ENCODE measurements around the gene NHP2. TPM values are rescaled to one million over a fixed set of nuclear protein-coding genes. Genes with fewer than 3 reads are reported as not detected.

Gene NHP2
- total RNA-seq, 4 donors from 2014 or later = 28.1 to 116 (median 96.7) TPM

DNA sequence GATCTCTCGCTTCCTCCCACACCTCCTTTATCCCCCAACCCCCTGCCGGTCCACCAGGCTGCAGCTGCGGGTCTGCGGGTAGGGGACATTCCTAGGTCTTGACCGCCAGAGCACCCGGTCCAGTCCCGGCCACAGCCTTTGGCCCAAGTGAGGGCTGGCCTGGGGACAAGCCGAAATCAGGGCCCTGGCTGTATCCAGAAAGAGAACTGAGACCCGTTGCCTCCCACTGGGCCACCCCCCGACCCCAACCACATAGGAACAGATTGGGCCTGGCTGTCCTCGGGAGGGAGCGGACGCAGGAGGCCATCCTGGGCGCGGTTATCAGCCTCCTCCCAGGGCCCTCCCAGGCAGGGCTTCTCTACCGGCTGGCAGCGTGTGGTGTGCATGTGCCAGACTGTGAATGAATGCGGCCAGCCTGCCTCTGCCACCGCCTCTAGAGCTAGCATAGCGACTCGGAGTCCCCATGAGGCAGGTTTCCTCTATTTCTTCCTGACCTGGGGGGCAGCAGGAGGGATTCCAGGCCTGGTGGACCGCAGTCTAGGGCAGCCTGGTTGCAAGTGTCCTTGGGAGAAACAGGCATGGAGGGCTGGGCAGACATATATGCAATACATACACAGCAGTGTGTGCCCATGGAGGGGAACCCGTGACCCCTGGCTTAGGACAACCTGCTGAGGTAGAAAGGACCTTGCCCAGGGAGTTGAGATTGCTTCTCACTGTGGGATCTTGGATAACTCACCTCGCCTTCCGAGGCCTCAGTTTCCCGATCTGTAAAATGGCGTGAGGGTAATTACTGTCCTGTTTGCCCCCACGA is 39.2 kb downstream of the NHP2 start:
- WGBS, 2 donors (ENCODE audit: low coverage in 1 of 2) = 18% methylated on average over 17 of the region's 28 CpGs; no CpG with 5 or more reads in 1 of the 2 donors
- peaks cover 61% of the 10 kb centered on the region for H3K27me3 ChIP-seq
- peak; percentile 45 for DNase-seq
- in situ Hi-C loops (cut with MboI; ENCODE audit: low pct_ligation_motif_present in 1 of 4, low pct_unique_long_range_greater_than_20kb in 1 of 4, low sequenced_read_pairs in 3 of 4) = no loop called here
- H3K36me3 ChIP-seq = no peaks in the 10 kb centered on the region
- no peaks in the 10 kb centered on the region for H3K9me3 ChIP-seq
- TF ChIP-seq POLR2A (IDR thresholded peaks at IDR 0.05) = no peak
- TF ChIP-seq POLR2AphosphoS5 (IDR thresholded peaks at IDR 0.05) = no peak
- TF ChIP-seq EP300 (IDR thresholded peaks at IDR 0.05; ENCODE audit: low read depth) = no peak
- TF ChIP-seq, protein P1, sequence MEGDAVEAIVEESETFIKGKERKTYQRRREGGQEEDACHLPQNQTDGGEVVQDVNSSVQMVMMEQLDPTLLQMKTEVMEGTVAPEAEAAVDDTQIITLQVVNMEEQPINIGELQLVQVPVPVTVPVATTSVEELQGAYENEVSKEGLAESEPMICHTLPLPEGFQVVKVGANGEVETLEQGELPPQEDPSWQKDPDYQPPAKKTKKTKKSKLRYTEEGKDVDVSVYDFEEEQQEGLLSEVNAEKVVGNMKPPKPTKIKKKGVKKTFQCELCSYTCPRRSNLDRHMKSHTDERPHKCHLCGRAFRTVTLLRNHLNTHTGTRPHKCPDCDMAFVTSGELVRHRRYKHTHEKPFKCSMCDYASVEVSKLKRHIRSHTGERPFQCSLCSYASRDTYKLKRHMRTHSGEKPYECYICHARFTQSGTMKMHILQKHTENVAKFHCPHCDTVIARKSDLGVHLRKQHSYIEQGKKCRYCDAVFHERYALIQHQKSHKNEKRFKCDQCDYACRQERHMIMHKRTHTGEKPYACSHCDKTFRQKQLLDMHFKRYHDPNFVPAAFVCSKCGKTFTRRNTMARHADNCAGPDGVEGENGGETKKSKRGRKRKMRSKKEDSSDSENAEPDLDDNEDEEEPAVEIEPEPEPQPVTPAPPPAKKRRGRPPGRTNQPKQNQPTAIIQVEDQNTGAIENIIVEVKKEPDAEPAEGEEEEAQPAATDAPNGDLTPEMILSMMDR (IDR thresholded peaks at IDR 0.05) = no peak
- peak overlapping the region in 3 of 4 donors; percentile 34 to 64 (median 41) for H3K27ac ChIP-seq
- H3K4me1 ChIP-seq = peaks cover 8 to 37% (median 21%) of the 10 kb centered on the region in 4 donors
- intact Hi-C loops (cut with DNase I; ENCODE audit: low total_unique reads) = no loop called here
- peak overlapping the region in 2 of 4 donors; percentile 48 to 50 for H3K4me3 ChIP-seq

DNA sequence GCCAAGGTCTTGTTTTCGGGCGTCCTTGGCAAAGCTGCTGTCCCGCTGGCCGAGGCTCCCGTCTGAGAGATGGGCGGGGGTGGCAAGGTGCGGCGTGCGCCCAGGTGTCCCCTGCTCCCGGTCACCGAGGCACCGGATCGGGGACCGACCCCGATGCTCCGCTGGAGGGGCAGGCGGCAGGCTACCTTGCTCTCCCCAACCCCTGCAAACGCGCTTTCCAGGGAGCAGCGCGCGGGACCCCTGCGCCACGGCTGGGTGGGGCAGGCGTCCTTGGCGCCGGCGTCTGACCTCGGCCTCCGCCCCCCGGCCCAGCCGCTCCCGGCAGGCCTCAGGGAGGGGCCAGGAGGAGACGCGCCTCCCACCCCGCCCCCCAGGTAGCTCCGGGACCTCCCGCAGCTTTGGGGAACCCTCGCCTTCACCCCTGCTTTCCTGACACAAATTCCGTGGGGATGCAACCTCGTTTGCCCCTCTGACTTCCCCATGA is 39.8 kb downstream of the NHP2 start:
- peaks cover 61% of the 10 kb centered on the region for H3K27me3 ChIP-seq
- H3K36me3 ChIP-seq = no peaks in the 10 kb centered on the region
- WGBS, 2 donors (ENCODE audit: low coverage in 1 of 2) = 1% methylated on average over 13 of the region's 41 CpGs; no CpG with 5 or more reads in 1 of the 2 donors
- peaks cover 8 to 41% (median 22%) of the 10 kb centered on the region in 4 donors for H3K4me1 ChIP-seq
- no peaks in the 10 kb centered on the region for H3K9me3 ChIP-seq
- peak overlapping the region; percentile 28 to 50 (median 38) for H3K4me3 ChIP-seq
- TF ChIP-seq POLR2AphosphoS5 (IDR thresholded peaks at IDR 0.05) (no peak), EP300 (IDR thresholded peaks at IDR 0.05; ENCODE audit: low read depth) (no peak), POLR2A (IDR thresholded peaks at IDR 0.05) (no peak)
- TF ChIP-seq, protein P1 (IDR thresholded peaks at IDR 0.05) = no peak
- DNase-seq = no peak
- peak overlapping the region in 3 of 4 donors; percentile 34 to 64 (median 41) for H3K27ac ChIP-seq
- intact Hi-C loops (cut with DNase I; ENCODE audit: low total_unique reads) (no loop called here), in situ Hi-C loops (cut with MboI; ENCODE audit: low pct_ligation_motif_present in 1 of 4, low pct_unique_long_range_greater_than_20kb in 1 of 4, low sequenced_read_pairs in 3 of 4) (no loop called here)

DNA sequence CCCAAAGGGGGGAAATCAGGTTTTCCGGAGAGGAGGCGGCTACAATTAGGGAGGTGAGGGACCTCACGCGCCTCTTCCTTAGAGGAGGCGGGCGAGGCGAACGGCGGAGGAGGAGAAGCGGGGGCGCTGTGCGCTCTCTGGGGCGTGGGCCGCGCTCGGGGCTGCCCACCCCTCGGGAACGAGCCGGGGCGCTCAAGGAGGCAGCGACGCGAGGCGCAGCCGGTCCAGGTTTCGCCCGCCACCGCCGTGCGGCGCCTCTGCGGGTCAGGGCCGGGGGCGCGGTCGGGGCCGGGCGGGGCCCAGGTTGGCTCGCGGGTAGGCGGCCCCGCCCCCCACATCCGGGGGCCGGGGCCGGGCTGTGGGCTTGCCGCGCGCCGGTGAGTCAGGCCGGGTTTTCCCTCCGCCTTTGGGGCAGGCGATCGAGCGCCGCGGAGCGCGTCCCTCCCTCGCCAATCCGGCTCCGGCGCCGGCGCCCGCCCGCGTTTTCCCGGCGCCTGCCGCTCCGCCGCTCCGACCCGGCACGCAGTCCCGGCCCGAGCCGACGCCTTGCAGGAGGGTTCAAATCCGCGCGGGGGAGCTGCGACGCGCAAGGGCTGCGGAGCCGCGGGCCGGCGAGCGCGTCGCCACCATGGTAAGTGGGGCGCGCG is 40.4 kb downstream of the NHP2 start, which contains the start of gene N4BP3:
N4BP3 (plus strand) TSS at position 392 of the 647 bp plus-strand sequence. CDS start 6,052 bp downstream, outside the sequence.
- no peak for TF ChIP-seq POLR2A (IDR thresholded peaks at IDR 0.05)
- TF ChIP-seq, protein P1 (IDR thresholded peaks at IDR 0.05) = peak in 1 of 5 experiments; percentile 4
- DNase-seq = peak; percentile 79
- peak within 1 kb of the TSS in 3 of 4 donors; percentile 34 to 64 (median 41) for H3K27ac ChIP-seq
- H3K9me3 ChIP-seq = no peaks in the 10 kb centered on the region
- peak within 1 kb of the TSS; percentile 28 to 50 (median 38) for H3K4me3 ChIP-seq
- peaks cover 8 to 46% (median 23%) of the 10 kb centered on the region in 4 donors for H3K4me1 ChIP-seq
- 1% methylated on average over 41 of the region's 96 CpGs; no CpG with 5 or more reads in 1 of the 2 donors for WGBS, 2 donors (ENCODE audit: low coverage in 1 of 2)
- in situ Hi-C loops (cut with MboI; ENCODE audit: low pct_ligation_motif_present in 1 of 4, low pct_unique_long_range_greater_than_20kb in 1 of 4, low sequenced_read_pairs in 3 of 4) (no loop called here), intact Hi-C loops (cut with DNase I; ENCODE audit: low total_unique reads) (no loop called here)
- H3K27me3 ChIP-seq = peaks cover 61% of the 10 kb centered on the region
- no peaks in the 10 kb centered on the region for H3K36me3 ChIP-seq

DNA sequence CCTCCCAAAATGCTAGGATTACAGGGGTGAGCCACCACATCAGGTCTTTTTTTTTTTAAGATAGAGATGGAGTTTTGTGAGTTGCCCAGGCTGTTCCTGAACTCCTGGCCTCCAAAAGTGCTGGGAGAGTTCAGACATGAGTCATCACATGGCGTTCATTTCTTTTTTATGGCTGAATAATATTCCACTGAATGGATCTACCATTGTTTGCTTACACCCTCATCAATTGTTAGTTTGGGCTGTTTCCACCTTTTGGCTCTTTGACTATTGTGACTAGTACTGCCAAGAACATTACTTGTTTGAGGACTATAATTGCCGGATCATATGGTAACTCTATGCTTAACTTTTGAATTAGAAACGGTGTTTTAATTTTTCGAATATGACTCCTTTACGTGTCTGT is 41.1 kb downstream of the NHP2 start:
- in situ Hi-C loops (cut with MboI; ENCODE audit: low pct_ligation_motif_present in 1 of 4, low pct_unique_long_range_greater_than_20kb in 1 of 4, low sequenced_read_pairs in 3 of 4) (no loop called here), intact Hi-C loops (cut with DNase I; ENCODE audit: low total_unique reads) (no loop called here)
- H3K9me3 ChIP-seq = no peaks in the 10 kb centered on the region
- no peak for DNase-seq
- no peaks in the 10 kb centered on the region for H3K36me3 ChIP-seq
- TF ChIP-seq POLR2A (IDR thresholded peaks at IDR 0.05) (no peak), EP300 (IDR thresholded peaks at IDR 0.05; ENCODE audit: low read depth) (no peak), POLR2AphosphoS5 (IDR thresholded peaks at IDR 0.05) (no peak)
- TF ChIP-seq, protein P1 (IDR thresholded peaks at IDR 0.05) = no peak
- no peak overlapping the region for H3K27ac ChIP-seq
- WGBS, 2 donors (ENCODE audit: low coverage in 1 of 2) = 58 to 67% methylated on average over 5 of the region's 5 CpGs
- no peak overlapping the region for H3K4me3 ChIP-seq
- H3K27me3 ChIP-seq = peaks cover 56% of the 10 kb centered on the region
- H3K4me1 ChIP-seq = peaks cover 8 to 46% (median 23%) of the 10 kb centered on the region in 4 donors
